HG02973 (cell line): ENCODE data around the gene GRK6.

Experiments used
- ATAC-seq: cut with Tn5 transposase; IDR thresholded peaks from one replicate; pipeline ENCODE4 v1.9.1; 2021; ENCODE audit warnings: moderate library complexity; ENCODE audit not compliant: unreplicated experiment

GRK6 gene

DNA sequence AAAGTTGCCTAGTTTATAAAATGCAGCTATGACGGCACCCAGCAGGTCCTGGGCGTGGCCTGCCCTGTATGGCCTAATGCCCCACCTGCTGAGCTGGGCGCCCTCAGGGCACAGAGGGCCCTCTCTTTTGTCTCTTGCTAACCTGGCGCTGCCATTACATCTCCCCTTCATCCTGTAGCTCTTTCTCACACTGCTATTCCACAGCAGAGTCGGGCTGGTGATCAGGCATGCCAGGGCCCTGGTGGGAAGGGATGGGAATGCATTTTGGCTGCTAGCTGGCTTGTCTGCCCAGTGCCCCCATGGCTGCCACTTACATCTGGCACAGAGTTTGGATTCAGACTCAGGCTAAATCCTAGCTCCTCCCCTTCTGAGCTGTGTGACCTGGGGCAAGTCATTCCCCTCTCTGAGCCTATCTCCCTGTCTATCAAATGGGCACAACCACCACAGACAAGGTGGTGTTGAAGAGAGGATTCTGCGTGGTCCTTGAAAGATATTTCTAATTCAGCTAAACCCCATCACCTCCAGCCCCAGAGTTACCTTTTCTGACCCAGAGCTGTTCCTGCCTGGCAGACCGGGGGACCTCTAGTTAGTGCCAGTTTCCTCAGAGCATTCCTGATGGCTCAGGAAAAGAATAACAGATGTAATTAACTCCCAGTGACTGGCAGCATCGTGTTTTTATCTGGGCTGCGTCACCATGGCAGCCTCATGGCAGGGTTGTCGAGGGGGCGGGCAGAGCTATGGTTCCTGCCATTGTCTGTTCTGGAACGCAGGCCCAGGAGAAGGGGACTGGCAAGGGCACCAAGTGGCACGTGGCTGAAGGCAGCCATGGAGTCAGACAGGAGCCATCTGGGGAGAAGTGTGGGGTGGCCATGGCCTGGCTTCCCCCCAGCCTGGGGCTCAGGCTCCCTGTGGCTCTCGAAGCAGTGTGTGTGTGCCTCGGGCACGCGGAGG, 26.5 kb downstream of the GRK6 start:
- ATAC-seq = no peak

DNA sequence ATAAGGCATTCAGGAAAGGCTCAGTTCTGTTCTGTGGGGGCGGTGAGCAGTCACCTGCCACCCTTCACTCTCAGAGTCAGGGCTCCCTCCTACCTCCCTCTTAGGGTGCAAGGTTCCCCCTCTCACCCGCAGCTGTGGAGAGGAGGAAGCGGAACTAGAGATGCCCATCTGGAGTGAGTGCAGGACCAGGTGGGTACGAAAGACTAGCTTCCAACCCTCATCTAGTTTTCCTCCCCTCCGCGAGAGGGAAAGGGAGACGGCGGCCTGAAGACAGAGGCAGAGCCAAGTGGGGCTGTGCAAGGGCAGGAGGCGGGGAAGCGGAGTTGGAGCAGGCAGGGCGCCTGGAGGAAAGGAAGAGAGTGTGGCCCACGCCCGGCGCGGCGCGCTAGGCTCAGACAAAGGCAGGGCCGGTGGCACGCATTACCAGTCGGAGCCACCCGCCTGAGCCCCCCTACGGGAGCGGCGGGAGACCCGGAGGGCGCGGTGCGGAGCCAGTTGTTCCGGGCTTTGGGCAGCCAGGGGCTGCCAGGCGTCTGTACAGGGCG, 27.4 kb downstream of the GRK6 start:
- ATAC-seq = peak; percentile 2

DNA sequence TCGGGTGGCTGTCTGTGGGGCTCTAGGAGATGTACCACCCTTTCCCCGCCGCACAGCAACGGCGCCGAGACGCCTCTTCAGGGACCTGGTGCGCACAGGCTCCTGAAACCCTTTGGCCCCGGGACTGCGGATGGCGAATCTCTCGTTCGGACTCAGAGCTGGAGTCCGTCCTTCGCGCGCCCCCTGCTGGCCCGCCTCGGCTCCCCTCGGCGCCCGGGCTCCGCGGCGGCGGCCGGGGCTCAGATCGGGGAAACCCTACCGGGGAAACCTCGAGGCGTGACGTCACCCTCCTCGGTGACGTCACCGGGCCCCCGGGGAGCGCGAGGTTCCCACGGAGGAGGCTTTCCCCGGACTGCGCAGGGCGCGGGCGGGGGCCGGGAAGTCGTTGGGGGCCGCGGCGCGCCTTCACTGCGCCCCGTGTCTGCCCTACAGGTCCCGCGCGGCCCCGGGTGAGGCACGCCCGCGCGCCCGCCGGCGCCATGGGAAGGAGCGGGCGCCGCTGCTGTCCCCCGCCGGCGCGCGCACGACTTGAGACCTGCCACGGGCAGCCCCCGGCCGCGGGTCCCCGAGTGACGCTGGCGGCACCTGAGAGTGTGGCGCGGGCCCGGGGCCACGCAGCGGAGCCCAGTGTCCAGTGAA, 28.0 kb downstream of the GRK6 start:
- ATAC-seq = peak; percentile 46

DNA sequence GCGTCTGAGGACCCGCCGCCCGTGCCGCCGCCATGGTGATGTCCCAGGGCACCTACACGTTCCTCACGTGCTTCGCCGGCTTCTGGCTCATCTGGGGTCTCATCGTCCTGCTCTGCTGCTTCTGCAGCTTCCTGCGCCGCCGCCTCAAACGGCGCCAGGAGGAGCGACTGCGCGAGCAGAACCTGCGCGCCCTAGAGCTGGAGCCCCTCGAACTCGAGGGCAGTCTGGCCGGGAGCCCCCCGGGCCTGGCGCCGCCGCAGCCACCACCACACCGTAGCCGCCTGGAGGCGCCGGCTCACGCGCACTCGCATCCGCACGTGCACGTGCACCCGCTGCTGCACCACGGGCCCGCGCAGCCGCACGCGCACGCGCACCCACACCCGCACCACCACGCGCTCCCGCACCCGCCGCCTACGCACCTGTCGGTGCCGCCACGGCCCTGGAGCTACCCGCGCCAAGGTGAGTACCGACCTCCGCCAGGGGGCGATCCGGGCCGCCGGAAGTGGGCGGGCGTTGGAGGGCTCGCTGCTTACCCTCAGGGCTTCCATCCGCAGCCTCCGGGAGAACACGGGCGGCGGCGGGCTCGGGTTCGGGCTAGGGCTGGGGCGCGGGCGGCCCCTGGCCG, 28.7 kb downstream of the GRK6 start:
- ATAC-seq = peak; percentile 39

DNA sequence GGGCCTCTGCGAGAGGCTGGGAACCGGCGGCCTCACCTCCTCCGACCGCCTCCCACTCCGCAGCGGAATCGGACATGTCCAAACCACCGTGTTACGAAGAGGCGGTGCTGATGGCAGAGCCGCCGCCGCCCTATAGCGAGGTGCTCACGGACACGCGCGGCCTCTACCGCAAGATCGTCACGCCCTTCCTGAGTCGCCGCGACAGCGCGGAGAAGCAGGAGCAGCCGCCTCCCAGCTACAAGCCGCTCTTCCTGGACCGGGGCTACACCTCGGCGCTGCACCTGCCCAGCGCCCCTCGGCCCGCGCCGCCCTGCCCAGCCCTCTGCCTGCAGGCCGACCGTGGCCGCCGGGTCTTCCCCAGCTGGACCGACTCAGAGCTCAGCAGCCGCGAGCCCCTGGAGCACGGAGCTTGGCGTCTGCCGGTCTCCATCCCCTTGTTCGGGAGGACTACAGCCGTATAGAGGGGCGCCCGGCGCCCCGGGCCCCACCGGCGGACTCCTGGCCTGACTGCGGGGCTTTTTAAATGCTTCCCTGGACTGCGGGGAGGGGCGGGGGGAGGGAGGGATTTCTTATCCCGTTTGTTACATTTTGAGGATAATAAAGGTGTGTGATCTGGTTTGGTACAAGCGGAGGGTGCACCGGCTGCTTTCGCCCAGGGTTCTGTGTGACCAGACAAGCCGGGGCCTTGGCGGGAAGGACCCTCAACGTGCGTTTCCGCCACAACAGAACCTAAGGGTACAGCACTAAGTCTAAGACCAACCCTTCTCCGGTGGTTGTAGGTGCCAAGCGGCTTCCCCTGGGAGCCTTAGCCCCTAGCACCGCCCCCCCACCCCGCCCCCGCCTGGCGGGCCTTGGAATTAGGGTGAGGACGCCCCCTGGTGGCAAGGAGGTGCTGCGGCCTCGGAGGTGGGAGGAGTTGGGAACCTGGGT, 29.4 kb downstream of the GRK6 start:
- peak; percentile 11 for ATAC-seq

DNA sequence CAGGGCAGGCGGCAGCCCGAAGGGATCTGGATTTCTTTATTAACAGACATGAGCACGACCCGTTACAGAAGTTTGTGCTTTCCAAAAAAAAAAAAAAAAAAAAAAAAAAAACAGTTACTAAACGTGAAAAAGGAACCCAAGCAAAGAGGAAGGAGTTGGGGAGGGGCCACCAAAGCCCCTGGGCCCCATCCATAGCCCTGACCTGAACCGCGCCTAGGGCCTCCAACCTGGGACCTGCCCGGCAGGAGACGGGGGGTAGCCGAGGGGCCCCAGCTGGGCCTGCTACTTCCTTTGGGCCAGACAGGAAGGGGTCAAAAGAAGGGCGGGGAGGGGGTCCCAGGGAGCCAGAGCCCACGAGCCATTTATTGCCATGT, 30.1 kb downstream of the GRK6 start:
- ATAC-seq = no peak

DNA sequence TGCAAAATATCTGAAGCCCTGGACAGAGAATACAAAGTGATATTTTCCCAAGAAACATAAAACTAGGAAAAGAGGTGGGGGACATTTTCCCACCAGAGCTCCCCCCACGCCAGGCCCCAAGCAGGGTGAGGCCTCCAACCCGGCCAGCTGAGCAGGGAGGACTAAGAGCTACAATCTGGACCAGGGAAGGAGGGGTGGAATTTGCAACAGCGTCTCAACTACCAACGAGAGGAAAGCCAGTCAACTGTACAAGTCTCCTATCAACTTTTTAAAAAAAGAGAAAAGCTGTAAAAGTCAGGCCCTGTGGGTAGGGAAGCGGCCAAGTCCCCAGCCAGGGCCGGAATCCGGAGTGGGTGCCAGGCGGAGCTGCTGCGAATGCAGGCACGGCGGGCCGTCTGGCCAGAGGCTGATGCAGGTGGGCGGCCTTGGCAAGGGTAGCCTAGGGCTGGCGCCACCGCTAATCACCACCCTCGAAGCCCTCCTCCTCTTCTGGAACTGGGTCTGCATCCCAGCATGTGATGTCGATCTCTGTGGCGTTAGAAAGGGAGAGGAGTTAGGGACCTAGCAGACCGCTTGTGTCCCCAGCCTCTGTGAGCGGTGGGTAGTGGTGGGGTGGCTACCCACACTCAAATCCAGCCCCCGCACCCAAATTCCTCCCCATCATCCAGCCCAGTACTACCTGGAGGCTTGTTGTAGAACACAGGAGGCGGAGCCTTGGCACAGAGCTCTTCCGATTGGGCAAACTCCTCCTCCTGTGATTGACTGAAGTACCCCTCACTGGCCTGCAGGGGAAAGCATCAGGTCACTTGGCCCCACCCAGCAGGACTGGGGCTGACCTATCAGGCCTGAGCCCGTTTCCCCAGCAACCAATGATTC, 30.7 kb downstream of the GRK6 start:
- ATAC-seq = peak; percentile 31

DNA sequence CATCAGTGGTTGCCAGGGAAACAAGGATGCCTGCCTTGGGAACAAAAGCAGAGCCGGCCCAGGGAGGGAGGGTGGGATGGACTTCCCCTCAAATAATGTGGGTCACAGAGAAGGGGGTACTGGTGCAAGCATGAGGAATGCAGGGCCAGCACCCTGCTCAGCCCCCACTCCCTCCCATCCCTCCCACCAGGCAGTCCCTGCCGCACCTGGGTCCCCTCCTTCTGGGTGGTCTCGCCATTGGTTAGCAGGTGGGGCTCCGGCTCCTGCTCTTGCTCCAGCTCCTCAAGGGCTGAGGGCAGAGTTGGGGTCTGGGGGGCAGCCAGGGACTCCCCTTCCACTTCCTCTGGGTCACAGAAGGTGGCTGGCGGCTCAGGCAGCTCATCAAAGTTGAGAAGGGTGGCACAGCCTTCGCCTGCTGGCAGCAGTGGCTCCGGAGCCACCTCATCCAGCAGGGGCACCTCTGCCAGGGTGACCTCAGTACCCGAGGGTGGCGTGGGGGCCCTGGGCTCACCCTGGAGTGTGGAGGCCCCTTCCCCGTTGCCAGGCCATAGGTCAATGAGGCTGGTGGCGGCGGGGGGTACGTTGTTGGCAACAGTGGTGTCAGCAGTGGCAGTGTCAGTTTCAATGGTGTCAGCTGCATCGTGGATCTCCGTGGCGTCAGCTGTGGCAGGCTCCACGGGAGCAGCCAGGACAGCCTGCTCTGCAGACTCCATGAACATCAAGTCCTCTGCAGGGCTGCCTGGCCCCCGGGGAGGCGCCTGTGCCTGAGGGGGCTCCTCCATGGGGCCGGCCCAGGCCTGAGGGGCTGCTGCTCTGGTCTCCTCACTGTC, 31.6 kb downstream of the GRK6 start:
- no peak for ATAC-seq

DNA sequence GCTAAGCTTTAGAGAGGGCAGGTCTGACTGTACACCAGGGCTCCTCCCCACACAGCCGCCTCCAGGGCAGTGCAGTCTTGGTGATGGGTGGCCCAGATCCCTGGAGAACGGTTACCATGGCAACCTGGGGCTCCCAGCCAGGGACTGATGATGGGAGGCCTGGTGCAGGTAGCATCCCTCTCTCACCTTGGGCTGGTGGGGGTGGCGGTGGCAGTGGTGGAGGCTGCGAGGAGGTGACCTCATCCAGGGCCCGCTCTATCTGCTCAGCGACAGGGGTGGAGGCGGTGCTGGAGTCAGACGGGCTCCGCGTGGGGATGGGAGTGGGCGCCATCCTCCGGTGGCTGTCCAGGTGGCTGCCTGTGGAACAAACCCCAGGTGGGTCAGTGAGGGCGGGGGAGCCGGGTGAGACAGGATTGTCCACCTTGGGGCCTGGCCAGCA, 32.5 kb downstream of the GRK6 start:
- ATAC-seq = no peak

DNA sequence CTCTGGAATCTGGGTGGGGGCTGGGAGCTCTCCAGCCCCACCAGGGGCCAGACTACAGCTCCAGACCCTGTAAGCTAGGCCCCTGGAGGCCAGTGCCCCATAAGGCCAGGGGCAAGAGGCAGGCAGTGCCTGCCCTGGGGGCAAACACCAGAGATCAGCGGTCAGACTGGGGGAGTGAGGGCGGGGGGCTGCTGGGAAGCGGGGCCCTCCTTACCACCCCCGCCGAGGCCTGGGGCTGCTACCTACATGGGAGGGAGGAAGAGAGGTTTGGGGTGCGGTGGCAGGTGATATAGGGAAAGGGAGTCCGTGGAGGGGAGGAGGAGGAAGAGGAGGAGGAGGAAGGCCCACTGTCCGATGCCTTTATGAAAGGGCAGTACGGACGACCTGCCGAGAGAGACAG, 32.9 kb downstream of the GRK6 start:
- ATAC-seq = no peak

DNA sequence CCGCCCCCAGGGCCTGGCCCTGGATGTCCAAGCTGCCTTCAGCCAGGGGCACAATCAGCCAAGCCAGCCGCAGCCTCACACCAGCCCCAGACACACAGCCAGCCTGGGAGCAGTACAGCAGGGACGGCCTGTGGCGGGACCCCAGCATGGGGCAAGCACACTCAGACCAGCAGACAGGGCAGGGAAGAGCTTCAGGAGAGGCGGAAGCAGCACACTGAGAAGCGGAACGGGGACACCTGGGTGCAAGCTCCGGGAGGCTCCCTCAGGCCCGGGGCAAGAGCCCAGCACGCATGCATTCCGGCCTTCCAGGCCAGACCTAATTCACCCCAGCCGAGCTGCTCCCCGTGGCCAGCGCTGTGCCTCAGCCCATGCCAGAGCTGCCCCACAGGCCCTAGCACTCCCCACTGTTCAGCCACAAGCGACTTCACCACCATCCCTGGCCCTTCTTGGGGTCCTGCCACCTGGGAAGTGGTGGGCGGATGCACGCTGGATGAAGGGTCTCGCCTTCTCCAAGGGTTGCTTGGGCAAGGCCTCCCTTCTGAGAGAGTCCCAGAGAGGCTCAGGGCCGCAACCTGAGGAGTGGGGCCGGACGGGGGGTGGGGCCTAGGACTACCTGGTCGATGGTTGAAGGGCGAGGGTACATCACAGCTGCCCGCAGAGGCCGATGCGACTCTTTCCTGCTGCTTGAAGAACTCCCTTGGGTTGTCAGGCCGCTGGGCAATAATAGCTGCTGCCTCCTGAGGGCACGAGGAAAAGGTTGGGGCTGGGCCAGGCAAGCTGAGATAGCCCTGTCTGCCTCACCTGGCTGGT, 33.5 kb downstream of the GRK6 start:
- ATAC-seq = no peak

DNA sequence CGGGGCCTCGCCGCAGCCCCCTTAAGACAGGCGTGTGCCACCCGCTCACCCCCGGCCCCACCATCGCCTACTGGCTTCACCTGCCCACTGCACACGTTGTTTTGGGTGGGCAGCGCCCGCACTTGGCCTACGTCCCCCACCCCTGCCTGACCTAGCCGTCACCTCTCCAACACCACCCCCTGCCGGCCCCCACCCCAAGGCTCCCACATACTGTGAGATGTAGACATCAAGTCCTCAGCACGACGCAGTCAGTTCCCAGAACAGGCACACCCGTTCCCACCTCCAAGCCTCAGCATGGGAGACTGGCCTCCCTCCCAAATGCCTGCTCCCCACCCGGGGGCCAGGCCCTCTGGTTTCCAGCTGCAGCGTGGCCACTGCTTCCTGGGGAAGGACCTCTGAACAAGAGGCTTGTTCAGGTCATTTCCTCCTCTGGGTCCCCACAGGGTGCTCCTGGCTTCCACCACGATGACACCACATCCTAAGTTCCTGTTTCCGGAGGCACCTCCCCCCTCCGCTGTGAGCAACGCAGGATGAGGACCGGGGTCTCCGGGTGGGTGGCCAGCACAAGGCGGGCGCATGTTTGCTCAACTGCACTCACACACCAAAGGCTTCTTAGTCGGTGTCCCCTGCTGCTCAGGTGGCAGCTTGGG, 35.7 kb downstream of the GRK6 start:
- no peak for ATAC-seq

DNA sequence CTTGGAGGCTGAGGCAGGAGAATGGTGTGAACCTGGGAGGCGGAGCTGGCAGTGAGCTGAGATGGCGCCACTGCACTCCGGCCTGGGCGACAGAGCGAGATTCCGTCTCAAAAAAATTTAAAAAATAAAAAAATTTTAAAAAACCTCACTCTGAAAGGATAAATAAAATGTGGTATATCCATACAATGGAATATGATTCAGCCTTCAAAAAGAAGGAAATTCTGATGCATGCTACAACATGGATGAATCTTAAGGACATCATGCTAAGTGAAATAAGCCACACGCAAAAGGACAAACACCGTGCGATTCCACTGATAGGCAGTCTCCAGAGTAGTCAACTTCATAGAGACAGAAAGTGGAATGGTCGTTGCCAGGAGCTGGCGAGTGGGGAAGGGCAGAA, 38.6 kb downstream of the GRK6 start:
- no peak for ATAC-seq

DNA sequence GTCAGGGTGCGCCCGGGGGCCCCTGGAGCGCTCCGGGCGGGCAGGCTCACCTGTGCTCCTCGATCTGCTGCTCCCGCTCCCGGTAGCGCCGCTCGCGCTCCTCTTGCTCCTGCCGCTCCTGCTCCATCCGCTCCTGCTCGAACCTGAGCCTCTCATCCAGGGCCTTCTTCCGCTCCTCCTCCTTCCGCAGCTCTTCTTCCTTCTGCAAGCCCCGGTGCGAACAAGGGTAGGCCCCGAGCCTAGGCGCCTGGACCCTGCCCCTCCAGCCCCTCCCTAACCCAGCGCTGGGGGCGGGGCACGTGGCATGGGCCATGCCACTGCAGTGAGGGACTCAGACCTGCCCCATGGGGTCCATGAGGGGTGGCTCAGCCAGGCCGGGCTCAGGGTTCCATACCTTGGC, 40.4 kb downstream of the GRK6 start:
- ATAC-seq = no peak

DNA sequence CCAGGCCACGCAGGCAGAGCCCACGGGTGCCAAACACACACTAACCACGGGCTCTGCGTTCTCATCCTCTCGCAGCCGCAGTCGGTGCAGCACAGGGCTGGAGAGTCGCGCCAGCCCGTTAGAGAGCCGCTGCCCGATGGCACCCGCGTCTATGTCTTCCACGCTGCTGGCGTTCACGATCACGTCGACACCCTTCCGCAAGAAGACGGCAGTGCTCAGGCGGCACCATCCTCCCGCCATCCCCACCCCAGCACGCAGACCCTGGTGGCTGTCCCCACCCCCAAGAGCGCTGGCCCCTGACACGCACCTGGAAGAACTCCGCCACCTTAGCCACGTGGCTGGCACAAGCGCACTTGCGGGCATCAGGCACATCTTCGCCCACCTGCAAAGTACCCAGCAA, 41.0 kb downstream of the GRK6 start:
- ATAC-seq = no peak

DNA sequence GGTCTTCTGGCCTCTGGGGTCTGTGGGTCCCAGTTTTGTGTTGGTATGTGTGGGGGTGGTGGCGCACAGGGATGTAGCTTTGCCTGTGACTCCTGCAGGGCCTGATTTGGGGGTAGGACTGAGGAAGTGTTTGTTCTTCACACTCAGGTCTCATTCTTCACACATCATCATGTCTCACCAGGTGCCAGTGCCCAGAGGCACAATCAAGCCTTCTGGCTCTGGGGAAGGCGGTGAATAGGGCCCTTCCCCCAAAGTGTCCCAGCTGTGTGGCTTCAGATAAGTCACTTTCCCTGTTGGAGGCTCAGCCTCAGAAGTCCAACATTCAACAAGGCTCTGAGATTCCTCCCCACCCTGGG, 41.8 kb downstream of the GRK6 start:
- ATAC-seq = no peak
